ENCODE measurements around the gene RBPJL. TPM values are rescaled to one million over a fixed set of nuclear protein-coding genes. Genes with fewer than 3 reads are reported as not detected.

The RBPJL gene
- total RNA-seq, 4 donors from 2014 or later = not detected

GRCh38 chr20:45299786-45300185 is 6.9 kb upstream of the RBPJL start:
- Histone ChIP-seq H3K27me3 (peaks cover 88% of the 10 kb centered on the region), H3K4me3 (no peak overlapping the region), H3K9me3 (no peaks in the 10 kb centered on the region), H3K27ac (no peak overlapping the region), H3K4me1 (no peaks in the 10 kb centered on the region), H3K36me3 (no peaks in the 10 kb centered on the region)
- no peak for TF ChIP-seq CTCF (IDR thresholded peaks at IDR 0.05)
- TF ChIP-seq EP300 (IDR thresholded peaks at IDR 0.05) = no peak
- TF ChIP-seq POLR2A (IDR thresholded peaks at IDR 0.05) = no peak
- TF ChIP-seq POLR2AphosphoS5 (IDR thresholded peaks at IDR 0.05) = no peak
- no peak for ATAC-seq
- 83 to 100% methylated on average over 1 to 2 of the region's 6 CpGs for WGBS, 2 donors (ENCODE audit: low coverage in 1 of 2)

- WGBS, 2 donors (ENCODE audit: low coverage in 1 of 2) = 0 to 14% methylated on average over 1 of the region's 4 CpGs
- ATAC-seq = no peak
Measured at GRCh38 chr20:45300961-45301360, 5.7 kb upstream of the RBPJL start.

GRCh38 chr20:45301824-45302271 is 4.8 kb upstream of the RBPJL start:
- WGBS, 2 donors (ENCODE audit: low coverage in 1 of 2) = 69 to 89% methylated on average over 5 of the region's 5 CpGs
- ATAC-seq = no peak
- Histone ChIP-seq H3K9me3 (no peaks in the 10 kb centered on the region), H3K4me3 (no peak overlapping the region), H3K27me3 (peaks cover 88% of the 10 kb centered on the region), H3K36me3 (no peaks in the 10 kb centered on the region), H3K4me1 (peaks cover 0 to 7% (median 3%) of the 10 kb centered on the region in 3 donors), H3K27ac (no peak overlapping the region)
- TF ChIP-seq POLR2A (IDR thresholded peaks at IDR 0.05) (no peak), POLR2AphosphoS5 (IDR thresholded peaks at IDR 0.05) (no peak), EP300 (IDR thresholded peaks at IDR 0.05) (no peak), CTCF (IDR thresholded peaks at IDR 0.05) (no peak)

More at GRCh38 chr20:45300961-45301360, 5.7 kb upstream of the RBPJL start:
- H3K27ac ChIP-seq = no peak overlapping the region
- no peaks in the 10 kb centered on the region for H3K9me3 ChIP-seq
- H3K36me3 ChIP-seq = no peaks in the 10 kb centered on the region
- no peaks in the 10 kb centered on the region for H3K4me1 ChIP-seq
- H3K27me3 ChIP-seq = peaks cover 85% of the 10 kb centered on the region
- TF ChIP-seq EP300 (IDR thresholded peaks at IDR 0.05) (no peak), POLR2AphosphoS5 (IDR thresholded peaks at IDR 0.05) (no peak)
- no peak overlapping the region for H3K4me3 ChIP-seq

- Histone ChIP-seq H3K36me3 (no peaks in the 10 kb centered on the region), H3K4me3 (no peak overlapping the region), H3K27me3 (peaks cover 86% of the 10 kb centered on the region), H3K4me1 (peaks cover 0 to 16% (median 3%) of the 10 kb centered on the region in 3 donors), H3K27ac (no peak overlapping the region), H3K9me3 (no peaks in the 10 kb centered on the region)
- no peak for TF ChIP-seq CTCF (IDR thresholded peaks at IDR 0.05)
- no peak for TF ChIP-seq EP300 (IDR thresholded peaks at IDR 0.05)
- TF ChIP-seq POLR2AphosphoS5 (IDR thresholded peaks at IDR 0.05) = no peak
- no peak for TF ChIP-seq POLR2A (IDR thresholded peaks at IDR 0.05)
- 59 to 74% methylated on average over 8 to 32 of the region's 47 CpGs for WGBS, 2 donors (ENCODE audit: low coverage in 1 of 2)
- ATAC-seq = no peak
Measured at GRCh38 chr20:45303586-45304463, 2.8 kb upstream of the RBPJL start.

- 85 to 100% methylated on average over 3 to 12 of the region's 43 CpGs for WGBS, 2 donors (ENCODE audit: low coverage in 1 of 2)
- ATAC-seq = no peak
- Histone ChIP-seq H3K4me1 (peaks cover 0 to 16% (median 3%) of the 10 kb centered on the region in 3 donors), H3K9me3 (no peaks in the 10 kb centered on the region), H3K36me3 (no peaks in the 10 kb centered on the region), H3K27me3 (peaks cover 86% of the 10 kb centered on the region), H3K4me3 (no peak overlapping the region), H3K27ac (no peak overlapping the region)
- no peak for TF ChIP-seq CTCF (IDR thresholded peaks at IDR 0.05)
Measured at GRCh38 chr20:45304464-45304999, 2.1 kb upstream of the RBPJL start.

Measured in gastroesophageal sphincter (tissue), 4 donors.